ENCODE data around the gene RAB31. TPM values are rescaled to one million over a fixed set of nuclear protein-coding genes. Genes with fewer than 3 reads are reported as not detected.

Gene RAB31
- total RNA-seq, 1 donor from 2014 or later = 36.8 TPM

DNA sequence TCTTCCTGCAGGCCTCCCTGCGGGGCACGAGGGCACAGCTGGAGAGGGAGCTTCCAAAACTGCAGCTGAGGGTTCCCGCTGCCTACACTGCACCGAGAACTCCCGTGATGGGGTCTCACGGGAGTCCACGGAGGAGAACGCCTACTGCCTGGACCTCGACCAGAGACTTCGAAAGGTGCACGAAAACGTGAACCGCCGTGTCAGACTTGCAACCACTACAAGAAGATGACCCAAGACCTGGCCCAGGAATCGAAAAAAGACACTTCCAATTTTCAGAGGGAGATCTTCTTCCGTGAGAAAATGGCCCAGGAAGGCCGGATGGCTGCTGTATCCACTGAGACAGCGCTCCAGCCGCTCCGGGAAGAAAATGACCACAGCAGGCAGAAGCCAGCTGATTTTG, 124.8 kb downstream of the RAB31 start:
- H3K4me1 ChIP-seq = peaks cover 7 to 10% of the 10 kb centered on the region in 2 donors
- intact Hi-C loops (cut with DNase I) = loop anchor here (5.0 kb wide), 1 partner anchor 79 kb away; the partner anchor contains the start of gene VAPA
- no peak for DNase-seq (ENCODE audit: low spot score in 2 of 2)

DNA sequence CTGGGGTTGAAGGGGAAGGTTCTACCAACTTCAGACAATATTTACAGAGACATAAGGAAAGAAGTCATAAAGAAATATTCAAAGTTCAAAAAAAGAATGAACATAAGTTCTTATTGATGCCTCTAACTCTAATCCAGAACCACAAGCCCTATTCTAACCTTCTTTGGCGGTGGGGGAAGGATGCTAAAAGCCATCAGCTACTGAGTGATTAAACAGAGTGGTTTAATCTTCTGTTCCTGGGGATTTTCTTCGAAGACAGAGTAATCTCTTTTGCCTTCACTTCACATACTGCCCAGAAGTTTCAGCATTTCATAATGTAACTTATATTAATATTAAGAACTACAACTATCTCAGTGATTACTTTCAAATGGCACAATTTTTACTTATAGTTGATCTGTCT, 126.5 kb downstream of the RAB31 start:
- Histone ChIP-seq H3K9me3 (no peaks in the 10 kb centered on the region), H3K4me3 (no peak overlapping the region), H3K27me3 (no peaks in the 10 kb centered on the region), H3K27ac (no peak overlapping the region), H3K4me1 (peaks cover 7 to 11% of the 10 kb centered on the region in 2 donors), H3K36me3 (no peaks in the 10 kb centered on the region)
- TF ChIP-seq, protein P1, sequence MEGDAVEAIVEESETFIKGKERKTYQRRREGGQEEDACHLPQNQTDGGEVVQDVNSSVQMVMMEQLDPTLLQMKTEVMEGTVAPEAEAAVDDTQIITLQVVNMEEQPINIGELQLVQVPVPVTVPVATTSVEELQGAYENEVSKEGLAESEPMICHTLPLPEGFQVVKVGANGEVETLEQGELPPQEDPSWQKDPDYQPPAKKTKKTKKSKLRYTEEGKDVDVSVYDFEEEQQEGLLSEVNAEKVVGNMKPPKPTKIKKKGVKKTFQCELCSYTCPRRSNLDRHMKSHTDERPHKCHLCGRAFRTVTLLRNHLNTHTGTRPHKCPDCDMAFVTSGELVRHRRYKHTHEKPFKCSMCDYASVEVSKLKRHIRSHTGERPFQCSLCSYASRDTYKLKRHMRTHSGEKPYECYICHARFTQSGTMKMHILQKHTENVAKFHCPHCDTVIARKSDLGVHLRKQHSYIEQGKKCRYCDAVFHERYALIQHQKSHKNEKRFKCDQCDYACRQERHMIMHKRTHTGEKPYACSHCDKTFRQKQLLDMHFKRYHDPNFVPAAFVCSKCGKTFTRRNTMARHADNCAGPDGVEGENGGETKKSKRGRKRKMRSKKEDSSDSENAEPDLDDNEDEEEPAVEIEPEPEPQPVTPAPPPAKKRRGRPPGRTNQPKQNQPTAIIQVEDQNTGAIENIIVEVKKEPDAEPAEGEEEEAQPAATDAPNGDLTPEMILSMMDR (IDR thresholded peaks at IDR 0.05) = no peak
- DNase-seq (ENCODE audit: low spot score in 2 of 2) = no peak
- intact Hi-C loops (cut with DNase I) = loop anchor here (5.0 kb wide), 1 partner anchor 78 kb away; the partner anchor contains the start of gene VAPA

More for the DNA sequence above, 124.8 kb downstream of the RAB31 start:
- Histone ChIP-seq H3K4me3 (no peak overlapping the region), H3K9me3 (no peaks in the 10 kb centered on the region), H3K27me3 (no peaks in the 10 kb centered on the region), H3K27ac (no peak overlapping the region), H3K36me3 (no peaks in the 10 kb centered on the region)
- TF ChIP-seq, protein P1 (IDR thresholded peaks at IDR 0.05) = no peak

DNA sequence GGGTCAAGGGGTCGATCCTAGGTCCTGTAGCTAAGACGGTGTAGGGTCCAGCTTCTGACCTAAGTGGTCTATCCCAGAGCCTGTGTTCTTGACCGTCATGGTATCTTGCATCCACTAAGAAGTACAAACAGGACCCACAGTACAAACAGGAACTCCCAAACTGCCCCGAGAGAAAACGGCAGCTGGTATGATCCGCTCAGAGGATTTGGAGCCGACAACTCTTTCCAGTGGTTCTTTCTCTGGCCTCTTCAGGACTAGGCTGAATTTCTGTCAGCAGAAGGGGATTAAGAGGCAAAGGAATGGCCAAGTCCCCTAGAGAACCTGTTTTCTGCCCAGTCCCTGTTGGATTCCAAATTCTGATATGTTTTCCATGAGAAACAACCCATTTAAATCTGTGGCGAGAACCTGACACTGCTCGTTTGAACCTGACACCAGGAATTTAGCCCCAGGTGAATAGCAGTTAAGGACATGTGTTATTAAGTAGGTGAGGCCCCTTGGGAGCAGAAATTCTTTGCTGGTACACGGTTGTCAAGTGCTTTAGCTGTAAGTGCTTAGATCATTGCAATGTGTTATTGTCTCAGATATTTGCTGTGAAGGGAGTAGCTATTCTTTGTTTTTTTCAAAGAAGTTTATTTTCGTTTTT, 127.1 kb downstream of the RAB31 start:
- intact Hi-C loops (cut with DNase I) = no loop called here
- no peak for DNase-seq (ENCODE audit: low spot score in 2 of 2)

DNA sequence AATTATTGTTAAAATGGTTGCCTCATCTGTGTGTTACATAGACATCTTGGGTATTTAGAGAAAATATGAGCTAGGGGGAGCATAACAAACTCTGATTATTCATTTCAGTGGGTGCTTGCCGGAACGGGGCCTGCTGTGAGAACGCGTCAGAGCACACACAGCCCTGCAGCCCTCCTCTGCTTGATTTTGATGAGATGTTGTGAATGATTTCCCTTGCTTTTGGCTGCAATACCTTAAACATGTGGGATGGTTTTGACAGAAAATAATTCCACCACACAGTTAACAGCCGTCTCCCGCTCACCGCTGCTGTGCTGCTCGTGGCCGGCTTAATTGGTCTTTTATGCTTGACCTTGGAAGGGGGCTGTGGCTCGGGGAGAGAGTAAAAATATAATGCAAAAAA, 127.7 kb downstream of the RAB31 start:
- H3K9me3 ChIP-seq = no peaks in the 10 kb centered on the region
- intact Hi-C loops (cut with DNase I) = no loop called here
- no peaks in the 10 kb centered on the region for H3K27me3 ChIP-seq
- DNase-seq (ENCODE audit: low spot score in 2 of 2) = no peak
- no peak overlapping the region for H3K4me3 ChIP-seq
- H3K4me1 ChIP-seq = peaks cover 7 to 11% of the 10 kb centered on the region in 2 donors
- TF ChIP-seq, protein P1 (IDR thresholded peaks at IDR 0.05) = no peak
- H3K36me3 ChIP-seq = no peaks in the 10 kb centered on the region
- H3K27ac ChIP-seq = no peak overlapping the region

More for the DNA sequence above, 127.1 kb downstream of the RAB31 start:
- peaks cover 7 to 11% of the 10 kb centered on the region in 2 donors for H3K4me1 ChIP-seq
- H3K9me3 ChIP-seq = no peaks in the 10 kb centered on the region
- TF ChIP-seq, protein P1 (IDR thresholded peaks at IDR 0.05) = no peak
- no peak overlapping the region for H3K27ac ChIP-seq
- H3K36me3 ChIP-seq = no peaks in the 10 kb centered on the region
- no peak overlapping the region for H3K4me3 ChIP-seq
- no peaks in the 10 kb centered on the region for H3K27me3 ChIP-seq

DNA sequence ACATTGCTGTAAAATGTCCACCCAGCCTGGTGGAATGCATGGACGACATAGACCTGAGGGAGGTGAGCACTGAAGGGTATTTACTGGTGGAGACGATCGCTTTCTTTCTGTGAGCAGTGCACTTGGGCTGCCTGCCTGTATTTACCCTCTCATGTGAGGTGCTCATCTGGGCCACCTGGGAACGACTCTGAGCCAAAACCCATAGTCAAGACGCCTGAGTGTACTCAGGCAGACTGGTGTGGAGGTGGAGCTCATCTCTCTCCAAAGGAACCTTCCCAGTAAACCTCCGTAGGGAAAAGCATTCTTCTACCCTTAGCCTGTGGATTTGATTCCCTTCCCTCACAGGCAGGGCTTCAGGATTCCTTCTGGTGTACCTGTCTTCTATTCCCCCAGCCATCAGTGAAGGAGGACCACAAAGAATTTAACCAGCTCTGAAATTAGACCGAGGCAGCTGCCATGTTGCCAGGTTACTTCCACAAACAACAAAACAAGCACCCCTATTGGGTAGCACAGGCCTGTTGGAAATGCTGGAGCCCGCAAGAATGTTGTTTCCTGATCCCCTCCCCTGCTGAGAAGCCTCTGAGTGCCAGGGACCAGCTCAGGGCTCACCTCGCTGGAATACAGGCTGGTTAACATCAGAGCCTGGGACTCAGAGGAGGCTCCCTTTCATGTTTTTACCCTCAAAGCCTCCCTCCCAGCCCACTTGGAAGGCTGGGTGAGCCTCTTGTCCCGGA, 130.2 kb downstream of the RAB31 start:
- H3K36me3 ChIP-seq = no peaks in the 10 kb centered on the region
- peak overlapping the region in 1 of 2 donors; percentile 1 for H3K27ac ChIP-seq
- H3K4me1 ChIP-seq = peaks cover 0 to 3% of the 10 kb centered on the region in 2 donors
- no peaks in the 10 kb centered on the region for H3K9me3 ChIP-seq
- H3K27me3 ChIP-seq = no peaks in the 10 kb centered on the region
- TF ChIP-seq, protein P1 (IDR thresholded peaks at IDR 0.05) = no peak
- no peak overlapping the region for H3K4me3 ChIP-seq
- intact Hi-C loops (cut with DNase I) = no loop called here
- no peak for DNase-seq (ENCODE audit: low spot score in 2 of 2)
